HG03139 (cell line): Measurements from ENCODE around the gene PLIN5.

Source experiments
- ATAC-seq: cut with Tn5 transposase; IDR thresholded peaks from one replicate; pipeline ENCODE4 v1.9.1; 2021; ENCODE audit not compliant: unreplicated experiment

Gene PLIN5

GRCh38 chr19:4524808-4525562 is 10.0 kb downstream of the PLIN5 start:
- no peak for ATAC-seq

- ATAC-seq: no peak
Observed at GRCh38 chr19:4523306-4524110, 11.5 kb downstream of the PLIN5 start.

- no peak for ATAC-seq
Observed at GRCh38 chr19:4522291-4523002, 12.6 kb downstream of the PLIN5 start.

GRCh38 chr19:4521888-4522242 is 13.2 kb downstream of the PLIN5 start:
- no peak for ATAC-seq

- no peak for ATAC-seq
Observed at GRCh38 chr19:4521170-4521887, 13.7 kb downstream of the PLIN5 start.

- no peak for ATAC-seq
Observed at GRCh38 chr19:4519521-4520277, 15.3 kb downstream of the PLIN5 start.

- ATAC-seq: no peak
Observed at GRCh38 chr19:4519172-4519496, 15.9 kb downstream of the PLIN5 start.

GRCh38 chr19:4518345-4519171 is 16.5 kb downstream of the PLIN5 start, which contains the start of gene PLIN4:
Gene PLIN4 (minus strand): TSS chr19:4518486. CDS start chr19:4518272, 214 bp downstream.
- no peak for ATAC-seq

- no peak for ATAC-seq
Observed at GRCh38 chr19:4517451-4518057, 17.5 kb downstream of the PLIN5 start.

- no peak for ATAC-seq
Observed at GRCh38 chr19:4516939-4517300, 18.1 kb downstream of the PLIN5 start.

GRCh38 chr19:4516199-4516938 is 18.7 kb downstream of the PLIN5 start:
- no peak for ATAC-seq

GRCh38 chr19:4515732-4516131 is 19.3 kb downstream of the PLIN5 start:
- no peak for ATAC-seq

GRCh38 chr19:4513248-4513647 is 21.8 kb downstream of the PLIN5 start:
- no peak for ATAC-seq

GRCh38 chr19:4512070-4512469 is 23.0 kb downstream of the PLIN5 start:
- no peak for ATAC-seq

- no peak for ATAC-seq
Observed at GRCh38 chr19:4511300-4512054, 23.5 kb downstream of the PLIN5 start.

GRCh38 chr19:4510435-4511255 is 24.4 kb downstream of the PLIN5 start:
- ATAC-seq: no peak

GRCh38 chr19:4508698-4509097 is 26.3 kb downstream of the PLIN5 start:
- no peak for ATAC-seq
